Keratinocyte (primary cell): Measurements from ENCODE around the gene APP.

Experiments used
- EZH2 ChIP-seq: IDR thresholded peaks from one replicate; pipeline ENCODE4 v1.6.1; 2012; ENCODE audit warnings: inconsistent platforms, mild to moderate bottlenecking, low read length, moderate library complexity
- TF ChIP-seq, protein P1 (sequence below), 3 experiments: IDR thresholded peaks in 1 of 3; conservative IDR thresholded peaks in 1 of 3; optimal IDR thresholded peaks in 1 of 3; 2 replicates in 2 of 3; 3 replicates in 1 of 3; pipeline versions ENCODE3 to v1.5.1; 2011; ENCODE audit warnings: low read length in 3 of 3, mild to moderate bottlenecking in 3 of 3, moderate library complexity in 2 of 3, control low read depth in 1 of 3, inconsistent platforms in 1 of 3; ENCODE audit not compliant: insufficient read depth in 2 of 3; ENCODE audit errors: extremely low read depth in 1 of 3

DNA sequence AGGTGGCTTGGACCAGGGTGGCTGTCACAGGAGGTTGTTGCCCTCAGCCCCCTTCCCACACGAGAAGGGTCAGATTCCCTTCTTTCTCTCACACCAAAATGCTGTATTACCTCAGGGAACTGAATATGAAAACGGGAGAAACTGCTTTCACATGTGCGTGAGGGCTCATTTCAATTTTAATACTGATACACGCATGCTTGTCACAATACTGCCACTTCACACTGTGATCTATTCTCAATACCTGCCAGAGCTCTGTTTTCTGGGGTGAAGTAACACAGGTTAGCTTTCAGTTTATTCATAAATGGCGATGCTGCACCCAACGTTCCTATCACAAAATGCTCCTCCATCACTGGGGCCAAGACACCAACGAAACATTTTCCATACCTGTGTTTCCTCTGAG lies 181.8 kb downstream of the APP start:
- no peak for TF ChIP-seq EZH2
- TF ChIP-seq, protein P1, sequence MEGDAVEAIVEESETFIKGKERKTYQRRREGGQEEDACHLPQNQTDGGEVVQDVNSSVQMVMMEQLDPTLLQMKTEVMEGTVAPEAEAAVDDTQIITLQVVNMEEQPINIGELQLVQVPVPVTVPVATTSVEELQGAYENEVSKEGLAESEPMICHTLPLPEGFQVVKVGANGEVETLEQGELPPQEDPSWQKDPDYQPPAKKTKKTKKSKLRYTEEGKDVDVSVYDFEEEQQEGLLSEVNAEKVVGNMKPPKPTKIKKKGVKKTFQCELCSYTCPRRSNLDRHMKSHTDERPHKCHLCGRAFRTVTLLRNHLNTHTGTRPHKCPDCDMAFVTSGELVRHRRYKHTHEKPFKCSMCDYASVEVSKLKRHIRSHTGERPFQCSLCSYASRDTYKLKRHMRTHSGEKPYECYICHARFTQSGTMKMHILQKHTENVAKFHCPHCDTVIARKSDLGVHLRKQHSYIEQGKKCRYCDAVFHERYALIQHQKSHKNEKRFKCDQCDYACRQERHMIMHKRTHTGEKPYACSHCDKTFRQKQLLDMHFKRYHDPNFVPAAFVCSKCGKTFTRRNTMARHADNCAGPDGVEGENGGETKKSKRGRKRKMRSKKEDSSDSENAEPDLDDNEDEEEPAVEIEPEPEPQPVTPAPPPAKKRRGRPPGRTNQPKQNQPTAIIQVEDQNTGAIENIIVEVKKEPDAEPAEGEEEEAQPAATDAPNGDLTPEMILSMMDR (optimal IDR thresholded peaks at IDR 0.05 in 1 of 3, IDR thresholded peaks at IDR 0.05 in 1 of 3, conservative IDR thresholded peaks at IDR 0.05 in 1 of 3; ENCODE audit: extremely low read depth in 1 of 3, insufficient read depth in 2 of 3, low read length in 3 of 3) = no peak
